GM12892 (cell line): Measurements from ENCODE around the gene AMT.

Source experiments
- DNase-seq: peaks from one replicate; pipeline ENCODE4 v3.0.0; 2011; ENCODE audit not compliant: insufficient read length
- FAIRE-seq: peaks from 2 replicates; lab custom pipeline; 2011; peaks lifted over from hg19 to GRCh38; lab: Jason Lieb, UNC
- POLR2A ChIP-seq: IDR thresholded peaks from 2 replicates; pipeline ENCODE4 v1.6.1; 2011; ENCODE audit warnings: low read depth, low read length, control low read depth
- POLR2AphosphoS5 ChIP-seq: IDR thresholded peaks from 2 replicates; pipeline ENCODE4 v1.6.1; 2011; ENCODE audit warnings: low read depth, low read length, control low read depth
- TAF1 ChIP-seq: IDR thresholded peaks from 2 replicates; pipeline ENCODE4 v1.6.1; 2011; ENCODE audit warnings: low read depth, mild to moderate bottlenecking, control low read depth, low read length, borderline replicate concordance

Gene AMT

DNA sequence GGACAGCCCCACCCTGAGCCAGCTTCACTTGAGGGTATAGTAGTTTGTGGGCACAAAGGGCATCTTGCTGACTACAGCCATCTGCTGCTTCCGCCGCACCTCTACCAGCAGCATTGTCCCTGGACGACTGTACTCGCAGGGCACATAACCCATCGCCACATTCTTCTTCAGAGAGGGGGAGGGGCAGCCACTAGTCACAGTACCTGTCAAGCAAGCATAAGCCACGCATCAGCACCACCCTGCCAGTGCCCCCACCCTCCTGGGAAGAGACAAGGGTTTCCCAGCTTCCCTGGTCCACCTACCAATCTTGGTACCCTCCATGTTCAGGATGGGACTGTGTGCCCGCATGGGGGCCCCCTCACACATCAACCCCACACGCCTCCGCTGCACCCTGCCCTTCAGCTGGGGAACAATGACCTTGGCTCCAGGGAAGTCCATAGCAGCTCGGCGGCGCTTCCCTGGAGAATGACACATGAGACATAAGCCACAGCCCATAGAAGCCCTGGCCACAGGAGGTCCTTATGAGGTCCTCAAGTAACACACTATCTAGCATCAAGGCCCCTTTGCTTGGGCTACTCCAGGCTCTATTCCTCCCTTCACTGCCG lies 4.7 kb downstream of the AMT start:
- no peak for TF ChIP-seq TAF1
- DNase-seq (no peak), FAIRE-seq (no peak)

DNA sequence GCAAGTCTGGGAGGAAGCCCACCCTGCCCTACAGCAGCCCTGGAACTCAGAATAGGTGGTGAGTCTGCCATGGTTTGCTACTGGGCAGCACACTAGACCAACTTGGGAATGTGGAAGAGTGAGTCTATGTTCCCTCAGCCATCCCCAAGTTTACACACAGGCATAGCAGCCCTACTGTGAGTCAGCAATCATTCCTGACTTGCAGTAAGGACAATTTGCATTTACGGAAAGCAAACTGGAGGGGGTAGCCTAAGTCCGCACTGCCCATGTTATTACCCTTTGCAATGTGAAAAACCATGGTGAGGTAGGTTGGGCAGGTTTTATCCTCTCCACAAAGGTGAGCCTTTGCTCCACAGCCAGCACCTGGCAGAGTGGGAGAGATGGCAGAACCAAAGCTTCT lies 5.4 kb downstream of the AMT start:
- FAIRE-seq, result peak; percentile 17
- no peak for TF ChIP-seq POLR2A
- no peak for DNase-seq

DNA sequence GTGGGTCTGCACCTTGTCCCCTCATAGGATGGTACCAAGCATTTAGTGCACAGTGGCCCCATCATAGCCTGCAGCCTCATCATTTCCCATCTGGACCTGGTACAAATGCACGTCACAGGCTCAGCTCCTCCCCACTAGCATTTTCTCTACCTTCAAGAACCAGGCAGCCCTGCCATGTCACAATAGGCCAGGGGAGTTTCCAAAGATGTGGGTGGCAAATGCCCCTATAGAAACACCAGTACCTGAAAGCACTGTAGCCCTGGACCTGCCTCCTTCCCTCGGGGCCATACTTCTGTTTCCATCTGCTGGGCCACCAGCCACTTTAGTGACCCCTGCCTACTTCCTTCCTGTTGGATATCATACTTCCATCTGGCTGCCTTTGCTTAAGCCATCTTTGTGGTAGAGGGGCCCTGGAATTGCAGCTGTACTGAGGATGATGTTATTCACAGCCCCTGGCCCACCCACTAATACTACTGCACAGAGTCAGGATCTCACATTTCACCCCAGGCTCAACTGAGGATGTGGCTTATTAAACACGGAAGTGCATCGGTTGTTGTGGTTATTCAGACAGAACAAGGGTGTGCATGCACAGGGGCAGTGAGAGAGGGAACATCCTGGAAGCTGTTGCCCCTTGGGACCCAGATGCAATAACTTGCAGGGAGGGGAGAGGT lies 6.2 kb downstream of the AMT start:
- FAIRE-seq, result peak; percentile 97
- TF ChIP-seq POLR2A (no peak; the same call in 1 of the 2 replicates), TAF1 (no peak), POLR2AphosphoS5 (0 out of 2 replicates have a peak, but pooled peaks have one; percentile 20)
- no peak for DNase-seq

DNA sequence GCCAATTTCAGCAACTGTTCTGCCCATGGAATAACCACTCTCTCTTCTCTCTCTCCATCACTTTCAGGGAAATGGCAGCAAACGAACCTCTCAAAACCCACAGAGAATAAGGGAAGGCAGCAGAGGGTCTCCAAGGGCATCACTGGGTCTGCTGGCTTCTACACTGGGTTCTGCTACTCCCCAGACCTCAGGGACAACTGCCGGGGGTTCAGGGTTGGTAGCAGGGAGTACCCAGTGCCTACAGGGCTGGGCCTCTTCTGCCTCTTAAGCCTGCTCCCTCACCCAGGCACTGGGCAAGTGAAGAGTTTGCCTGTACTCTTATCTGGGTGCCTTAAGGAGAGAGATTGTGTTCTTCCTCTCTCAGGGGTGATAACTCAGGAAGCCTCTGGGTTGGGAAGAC lies 7.5 kb downstream of the AMT start:
- no peak for FAIRE-seq
- TF ChIP-seq TAF1 (no peak), POLR2A (no peak), POLR2AphosphoS5 (no peak)
- no peak for DNase-seq

- no peak for FAIRE-seq
- DNase-seq, result no peak
- TF ChIP-seq POLR2A (no peak; the same call in 1 of the 2 replicates), TAF1 (no peak), POLR2AphosphoS5 (no peak)
Measured at GRCh38 chr3:49413338-49413734, 8.9 kb downstream of the AMT start.

GRCh38 chr3:49412632-49413337 lies 9.5 kb downstream of the AMT start:
- DNase-seq (no peak), FAIRE-seq (no peak)
- TF ChIP-seq TAF1 (no peak), POLR2AphosphoS5 (no peak), POLR2A (no peak; the same call in 1 of the 2 replicates)

GRCh38 chr3:49411968-49412631 lies 10.2 kb downstream of the AMT start, which contains the start of the genes RHOA and TCTA:
Gene RHOA, minus strand, starts transcription at chr3:49411976. Its CDS starts 36,387 bp downstream, at chr3:49375589.
Gene TCTA, plus strand, starts transcription at chr3:49412423. Its CDS starts 4 bp downstream, at chr3:49412427.
- peak; percentile 98 for TF ChIP-seq POLR2AphosphoS5
- TF ChIP-seq POLR2A, result peak; percentile 93
- TF ChIP-seq TAF1, result peak; percentile 84
- peak; percentile 100 for FAIRE-seq

GRCh38 chr3:49411535-49411967 lies 10.7 kb downstream of the AMT start:
- no peak for FAIRE-seq
- DNase-seq, result no peak
- TF ChIP-seq POLR2A, result no peak
- TF ChIP-seq POLR2AphosphoS5, result no peak
- peak; percentile 39; the same call in 1 of the 2 replicates for TF ChIP-seq TAF1

More at GRCh38 chr3:49411968-49412631, 10.2 kb downstream of the AMT start, which contains the start of the genes RHOA and TCTA:
- peak; percentile 97 for DNase-seq

- DNase-seq (no peak), FAIRE-seq (peak; percentile 24)
- TF ChIP-seq POLR2A, result no peak
- no peak for TF ChIP-seq TAF1
- TF ChIP-seq POLR2AphosphoS5, result no peak
Measured at GRCh38 chr3:49410846-49411534, 11.3 kb downstream of the AMT start.

DNA sequence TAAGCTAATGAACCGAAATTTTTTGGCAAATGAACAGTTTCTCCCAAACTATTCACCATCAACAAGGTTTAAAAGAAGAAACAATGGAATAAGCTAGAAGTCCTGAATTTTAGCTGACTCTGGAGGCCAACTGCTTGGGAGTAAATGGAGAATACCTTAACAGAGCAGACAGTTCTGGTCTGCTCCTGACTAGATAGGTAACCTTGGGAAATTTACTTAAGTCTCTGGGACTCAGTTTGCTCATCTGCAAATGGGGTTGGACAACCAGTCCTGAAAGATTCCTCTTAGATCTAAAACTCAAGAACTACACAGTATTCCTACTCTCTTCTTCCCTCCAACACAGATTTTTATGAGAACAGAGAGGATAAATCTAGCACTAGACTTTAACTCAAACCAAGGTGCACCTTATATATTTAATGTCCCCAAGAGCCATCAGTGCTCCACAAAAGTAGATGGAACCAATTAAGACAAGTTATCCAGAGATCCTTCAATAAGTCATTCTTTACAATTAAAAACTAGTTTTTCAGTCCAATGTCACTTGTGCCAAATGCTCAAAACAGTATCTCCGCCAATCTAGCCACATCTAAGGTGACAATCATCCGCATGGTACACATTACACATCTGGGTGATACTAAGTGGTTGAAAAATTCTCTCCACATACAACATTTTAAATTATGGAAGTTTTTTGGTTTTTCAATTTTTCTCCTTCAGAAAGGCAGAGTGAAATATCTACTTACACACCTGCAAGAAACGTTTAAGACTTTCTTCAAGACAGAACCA lies 12.0 kb downstream of the AMT start:
- TF ChIP-seq POLR2A (no peak), TAF1 (no peak), POLR2AphosphoS5 (0 out of 2 replicates have a peak, but pooled peaks have one; percentile 13)
- DNase-seq (no peak), FAIRE-seq (no peak)
